HuH-7.5 (cell line): ENCODE data around the gene RTBDN.

Source experiments
- DNase-seq: peaks from one replicate; pipeline ENCODE4 v3.0.0; 2011; ENCODE audit warnings: low spot score

RTBDN gene

DNA sequence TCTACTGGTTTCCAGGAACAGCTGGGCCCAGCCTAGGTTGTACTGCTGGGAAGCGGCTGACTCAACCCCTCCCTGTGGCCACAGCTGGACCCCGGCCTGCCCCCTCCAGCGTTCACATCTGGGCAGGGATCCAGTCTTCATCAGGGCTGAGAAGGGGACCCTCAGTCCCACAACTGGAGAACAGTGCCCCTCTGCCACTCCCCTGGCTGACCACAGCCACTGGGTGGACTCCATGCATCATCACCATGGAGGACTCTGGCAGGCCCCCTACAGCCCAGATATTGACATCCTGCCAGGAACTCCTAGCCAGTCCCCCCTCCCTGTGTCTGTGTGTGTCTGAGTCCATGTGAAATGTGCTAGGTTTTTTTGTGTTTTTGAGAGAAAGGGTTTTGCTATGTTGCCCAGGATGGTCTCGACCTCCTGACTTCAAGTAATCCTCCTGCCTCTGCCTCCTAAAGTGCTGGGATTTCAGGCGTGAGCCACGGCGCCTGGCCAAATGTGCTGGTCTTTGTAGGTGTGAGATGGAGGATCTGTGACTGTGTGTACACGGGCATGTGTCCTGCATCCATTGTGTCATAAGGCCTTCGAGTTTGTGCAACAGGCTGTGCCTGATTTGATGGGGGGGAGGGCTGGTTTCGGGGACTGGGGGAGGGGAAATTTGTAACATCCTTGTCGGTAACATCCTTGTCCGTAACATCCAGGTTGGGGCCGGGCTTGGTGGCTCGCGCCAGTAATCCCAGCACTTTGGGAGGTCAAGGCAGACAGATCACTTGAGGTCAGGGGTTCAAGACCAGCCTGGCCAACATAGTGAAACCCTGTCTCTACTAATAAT, 55.0 kb downstream of the RTBDN start:
- DNase-seq: no peak

DNA sequence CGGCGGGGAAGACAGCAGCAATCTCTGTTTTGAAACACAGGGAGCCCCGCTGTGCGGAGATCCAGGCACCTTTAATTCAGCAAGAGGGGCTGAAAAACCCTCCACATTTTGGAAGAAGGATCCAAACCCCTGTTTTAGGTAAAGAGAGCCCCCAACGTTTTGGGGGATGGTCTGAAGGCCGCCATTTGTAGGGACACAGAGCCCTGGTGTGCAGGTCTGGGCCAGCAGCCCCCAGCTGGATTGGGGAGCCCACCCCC, 55.5 kb downstream of the RTBDN start:
- no peak for DNase-seq

DNA sequence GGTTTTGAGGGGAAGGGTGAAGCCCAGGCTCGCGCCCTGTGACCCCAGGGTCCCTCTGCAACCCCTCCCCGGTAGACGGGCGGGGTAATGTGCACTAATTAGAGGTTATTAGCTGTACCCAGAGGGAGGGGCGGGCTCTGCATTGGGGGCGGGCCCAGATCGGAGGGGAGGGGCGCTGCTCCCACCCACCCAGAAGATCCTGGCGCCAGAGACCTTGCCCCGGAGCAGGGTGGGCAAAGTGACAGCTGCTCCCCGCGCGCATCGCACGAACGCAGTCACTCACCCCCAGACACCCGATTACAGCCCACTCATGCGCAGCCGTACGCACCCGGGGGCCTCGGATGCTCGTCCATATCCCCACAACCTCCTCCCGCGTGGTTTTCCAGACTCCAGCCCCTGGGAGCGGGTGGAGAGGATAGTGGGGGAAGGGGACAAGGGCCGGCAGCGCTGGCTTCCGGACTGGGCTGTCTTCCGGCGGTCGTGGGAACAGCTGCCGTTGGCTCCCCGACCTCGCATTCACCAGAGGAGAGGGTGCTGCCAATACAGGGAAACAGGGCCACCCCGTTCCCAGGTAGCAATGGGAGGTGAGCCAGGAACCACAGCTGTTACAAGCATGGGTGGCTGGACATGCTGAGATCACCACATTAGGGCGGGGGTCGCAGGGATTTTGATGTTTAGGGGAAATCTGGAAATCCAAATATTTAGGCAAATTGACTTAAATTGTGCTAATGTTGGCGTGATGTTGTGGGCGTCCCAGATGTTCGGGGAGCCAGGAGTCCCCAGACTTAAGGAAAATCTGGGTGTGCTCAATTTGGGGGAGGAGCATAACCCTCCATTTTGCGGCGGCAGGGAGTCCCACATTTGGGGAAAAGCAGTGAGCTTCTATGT, 56.1 kb downstream of the RTBDN start:
- peak; percentile 77 for DNase-seq

DNA sequence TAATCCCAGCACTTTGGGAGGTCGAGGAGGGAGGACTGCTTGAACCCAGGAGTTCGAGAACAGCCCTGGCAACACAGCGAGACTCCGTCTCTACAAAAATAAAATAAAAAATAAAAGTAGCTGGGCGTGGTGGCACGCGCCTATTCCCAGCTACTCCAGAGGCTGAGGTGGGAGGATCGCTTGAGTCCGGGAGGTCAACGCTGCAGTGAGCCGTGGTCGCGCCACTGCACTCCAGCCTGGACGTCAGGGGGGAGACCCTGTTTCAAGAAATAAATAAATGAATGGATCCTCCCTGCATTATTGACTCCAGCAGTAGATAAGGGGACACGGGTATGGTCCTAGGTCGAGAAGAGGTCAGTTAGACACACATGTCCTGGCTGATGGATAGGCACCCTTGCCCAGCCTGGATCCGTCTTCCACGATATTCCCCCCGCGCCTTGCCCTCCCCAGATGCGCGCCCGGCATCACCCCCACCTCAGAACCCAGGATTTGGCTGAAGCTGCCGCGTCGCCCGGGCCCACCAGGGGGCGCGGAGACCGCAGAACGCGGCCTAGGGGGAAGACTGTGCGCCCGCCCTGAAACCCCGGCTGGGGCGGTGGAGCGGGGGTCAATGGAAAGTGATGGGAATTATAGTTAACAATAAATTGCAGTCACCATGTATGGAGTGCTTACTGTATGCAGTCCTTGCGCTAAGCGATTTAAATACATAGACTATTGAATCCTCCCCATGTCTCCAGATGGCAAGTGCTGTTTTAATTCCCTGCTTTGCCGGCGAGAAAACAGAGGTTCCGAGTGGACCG, 57.0 kb downstream of the RTBDN start:
- peak; percentile 91 for DNase-seq
